Right renal pelvis (tissue), 4 donors: ENCODE results near the gene SESN1. TPM values are rescaled to one million over a fixed set of nuclear protein-coding genes. Genes with fewer than 3 reads are reported as not detected.
"Not testable (repeated sequence)": the region's sequence is repeated elsewhere in the genome, so short reads cannot be mapped to it uniquely, and the experiment has no call there.

Experiments used
- DNase-seq, 4 donors: peaks; one replicate each; pipeline ENCODE4 v3.0.0-alpha.2; 2013; ENCODE audit warnings: low read depth in 4 of 4, low spot score in 3 of 4, missing footprints in 1 of 4
- polyA plus RNA-seq, 4 donors: library from polyadenylated mRNA; unstranded; fragments of 120-200 nt; gene quantifications; one replicate each; pipeline ENCODE4 v1.2.1, GENCODE V29; 2013; ENCODE audit not compliant: insufficient read length in 4 of 4

The SESN1 gene
- 10 to 100 TPM; 23.3 to 30.6 (median 26.3) TPM for polyA plus RNA-seq

- peak; percentile 79 to 85 (median 84) for DNase-seq
Observed at GRCh38 chr6:109094416-109095035, at the start of gene SESN1. TSS of gene SESN1 (minus strand) at chr6:109094846. CDS start at chr6:109094073, 773 bp downstream.

- DNase-seq: no peak
Observed at GRCh38 chr6:109143191-109143590, 48.5 kb upstream of the SESN1 start.

- DNase-seq: not testable (repeated sequence)
Observed at GRCh38 chr6:109142067-109142466, 47.4 kb upstream of the SESN1 start.

- no peak for DNase-seq
Observed at GRCh38 chr6:109139109-109139508, 44.5 kb upstream of the SESN1 start.

- DNase-seq: not testable (repeated sequence)
Observed at GRCh38 chr6:109136530-109136929, 41.9 kb upstream of the SESN1 start.

- DNase-seq: not testable (repeated sequence)
Observed at GRCh38 chr6:109136039-109136438, 41.4 kb upstream of the SESN1 start.

GRCh38 chr6:109135600-109135999 lies 41.0 kb upstream of the SESN1 start:
- not testable (repeated sequence) for DNase-seq

GRCh38 chr6:109130065-109130464 lies 35.4 kb upstream of the SESN1 start:
- DNase-seq: no peak

GRCh38 chr6:109125504-109125903 lies 30.9 kb upstream of the SESN1 start:
- DNase-seq: no peak

- no peak for DNase-seq
Observed at GRCh38 chr6:109124219-109124618, 29.6 kb upstream of the SESN1 start.

- no peak for DNase-seq
Observed at GRCh38 chr6:109121411-109121810, 26.8 kb upstream of the SESN1 start.

GRCh38 chr6:109118871-109119354 lies 24.3 kb upstream of the SESN1 start:
- no peak for DNase-seq

- DNase-seq: no peak
Observed at GRCh38 chr6:109118337-109118736, 23.7 kb upstream of the SESN1 start.

- no peak for DNase-seq
Observed at GRCh38 chr6:109117346-109118035, 22.8 kb upstream of the SESN1 start.

- DNase-seq: not testable (repeated sequence)
Observed at GRCh38 chr6:109112663-109113062, 18.0 kb upstream of the SESN1 start.

GRCh38 chr6:109109663-109110062 lies 15.0 kb upstream of the SESN1 start:
- DNase-seq: not testable (repeated sequence)

- DNase-seq: no peak
Observed at GRCh38 chr6:109105681-109106080, 11.0 kb upstream of the SESN1 start.

GRCh38 chr6:109104512-109104911 lies 9.9 kb upstream of the SESN1 start:
- no peak for DNase-seq

GRCh38 chr6:109103942-109104341 lies 9.3 kb upstream of the SESN1 start:
- no peak for DNase-seq

GRCh38 chr6:109102762-109103161 lies 8.1 kb upstream of the SESN1 start:
- no peak for DNase-seq

GRCh38 chr6:109097661-109098060 lies 3.0 kb upstream of the SESN1 start:
- no peak for DNase-seq

- DNase-seq: no peak
Observed at GRCh38 chr6:109096208-109096607, 1.6 kb upstream of the SESN1 start.
